ENCODE data around the gene RNF183. TPM values are rescaled to one million over a fixed set of nuclear protein-coding genes. Genes with fewer than 3 reads are reported as not detected.

Gene RNF183
- not detected in 2 replicates for total RNA-seq

GRCh38 chr9:113302792-113303418 is at the start of gene RNF183:
Gene RNF183, minus strand, starts transcription at chr9:113303376. Its CDS starts 5,192 bp downstream, at chr9:113298184.

GRCh38 chr9:113349445-113350094 is 46.4 kb upstream of the RNF183 start, which contains the start of gene BSPRY:
Gene BSPRY, plus strand, starts transcription at chr9:113349541. Its CDS starts 39 bp downstream, at chr9:113349580.

GRCh38 chr9:113340011-113340699 is 37.0 kb upstream of the RNF183 start, which contains the start of gene WDR31:
Gene WDR31, minus strand, starts transcription at chr9:113340275. Its CDS starts 8,253 bp downstream, at chr9:113332022.

GRCh38 chr9:113275157-113276131 is 27.7 kb downstream of the RNF183 start, which contains the start of the genes CDC26 and PRPF4:
Gene CDC26, minus strand, starts transcription at chr9:113275572. Its CDS starts 3,065 bp downstream, at chr9:113272507.
Gene PRPF4, plus strand, starts transcription at chr9:113275658. Its CDS starts 86 bp downstream, at chr9:113275744.

Other genes with a start within 250 kb of the RNF183 start
- gene ZFP37, start 246.7 kb downstream of the RNF183 start, total RNA-seq, result 2.3 and 3.0 TPM in 2 replicates
- 8.6 and 8.9 TPM in 2 replicates for gene SLC31A2, start 152.4 kb downstream of the RNF183 start, total RNA-seq
- gene FKBP15, start 82.1 kb downstream of the RNF183 start, total RNA-seq, result 21.7 and 24.9 TPM in 2 replicates
- gene SLC31A1, start 81.8 kb downstream of the RNF183 start, total RNA-seq, result 34.3 and 41.9 TPM in 2 replicates
- 16.0 and 27.3 TPM in 2 replicates for gene CDC26, start 27.8 kb downstream of the RNF183 start, total RNA-seq
- 28.2 and 32.5 TPM in 2 replicates for gene PRPF4, start 27.7 kb downstream of the RNF183 start, total RNA-seq
- 3.9 and 5.0 TPM in 2 replicates for gene WDR31, start 36.9 kb upstream of the RNF183 start, total RNA-seq
- 0.07 TPM in 1 of 2 replicates, not detected in the other for gene BSPRY, start 46.2 kb upstream of the RNF183 start, total RNA-seq
- 9.3 and 9.6 TPM in 2 replicates for gene HDHD3, start 73.6 kb upstream of the RNF183 start, total RNA-seq
- gene ALAD, start 97.9 kb upstream of the RNF183 start, total RNA-seq, result 46.7 and 48.6 TPM in 2 replicates
- gene POLE3, start 107.3 kb upstream of the RNF183 start, total RNA-seq, result 24.7 and 24.8 TPM in 2 replicates
- gene C9orf43, start 107.4 kb upstream of the RNF183 start, total RNA-seq, result 0.13 and 0.69 TPM in 2 replicates
- gene RGS3, start 160.4 kb upstream of the RNF183 start, total RNA-seq, result 98.1 and 101 TPM in 2 replicates

Measured in smooth muscle cell of the pulmonary artery (primary cell).